H1 (cell line): ENCODE results near the gene PGLYRP1.

Source experiments
- CEBPB ChIP-seq: IDR thresholded peaks from 2 replicates; pipeline ENCODE4 v1.6.1; 2012; ENCODE audit warnings: low read depth, low read length
- JUN ChIP-seq: IDR thresholded peaks from 2 replicates; pipeline ENCODE4 v1.6.1; 2011; ENCODE audit warnings: low read depth, mild to moderate bottlenecking, improper control_type of control experiment, low read length
- NRF1 ChIP-seq: IDR thresholded peaks from 2 replicates; pipeline ENCODE4 v1.6.1; 2011; ENCODE audit warnings: mild to moderate bottlenecking, low read depth, low read length, improper control_type of control experiment
- POLR2A ChIP-seq, 2 experiments: IDR thresholded peaks; 1 replicate in 1 of 2; 2 replicates in 1 of 2; pipeline ENCODE4 v1.6.1; 2011; ENCODE audit warnings: low read depth in 2 of 2, low read length in 2 of 2, mild to moderate bottlenecking in 2 of 2; ENCODE audit errors: control extremely low read depth in 1 of 2
- TAF7 ChIP-seq: optimal IDR thresholded peaks from 2 replicates; pipeline ENCODE3; 2011; ENCODE audit warnings: low read depth, mild to moderate bottlenecking, inconsistent platforms, low read length, moderate library complexity, borderline replicate concordance
- TF ChIP-seq, protein P1 (sequence below), 3 experiments: IDR thresholded peaks; 1 replicate in 2 of 3; 2 replicates in 1 of 3; pipeline versions ENCODE4 v1.5.1 to v1.6.1; 2011; ENCODE audit warnings: low read length in 3 of 3, mild to moderate bottlenecking in 3 of 3, inconsistent platforms in 2 of 3, low read depth in 1 of 3, moderate library complexity in 1 of 3; ENCODE audit not compliant: insufficient read depth in 1 of 3; ENCODE audit errors: control extremely low read depth in 1 of 3

DNA sequence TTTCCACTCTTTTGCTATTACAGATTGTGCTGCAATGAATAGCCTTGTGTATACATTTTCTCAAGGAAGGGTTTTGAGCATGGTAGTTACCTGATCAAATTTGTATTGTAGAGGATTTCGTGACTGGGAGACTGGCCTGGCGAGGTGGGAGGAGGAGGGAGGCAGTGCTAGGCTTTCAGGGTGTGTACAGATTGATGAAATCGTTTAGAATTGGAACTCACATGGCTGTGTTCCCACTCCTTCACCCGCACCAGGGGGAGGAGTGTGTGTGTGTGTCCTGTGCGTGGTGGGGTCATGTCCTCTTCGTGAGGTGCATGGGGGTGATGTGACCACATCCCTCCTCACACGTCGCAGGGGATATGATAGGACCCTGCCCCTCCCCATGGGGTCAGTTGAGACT lies 8.3 kb downstream of the PGLYRP1 start:
- TF ChIP-seq TAF7 (no peak), NRF1 (no peak), CEBPB (no peak), POLR2A (IDR thresholded peaks at IDR 0.05; ENCODE audit: control extremely low read depth in 1 of 2, low read depth in 2 of 2, low read length in 2 of 2) (no peak), JUN (no peak)
- TF ChIP-seq, protein P1, sequence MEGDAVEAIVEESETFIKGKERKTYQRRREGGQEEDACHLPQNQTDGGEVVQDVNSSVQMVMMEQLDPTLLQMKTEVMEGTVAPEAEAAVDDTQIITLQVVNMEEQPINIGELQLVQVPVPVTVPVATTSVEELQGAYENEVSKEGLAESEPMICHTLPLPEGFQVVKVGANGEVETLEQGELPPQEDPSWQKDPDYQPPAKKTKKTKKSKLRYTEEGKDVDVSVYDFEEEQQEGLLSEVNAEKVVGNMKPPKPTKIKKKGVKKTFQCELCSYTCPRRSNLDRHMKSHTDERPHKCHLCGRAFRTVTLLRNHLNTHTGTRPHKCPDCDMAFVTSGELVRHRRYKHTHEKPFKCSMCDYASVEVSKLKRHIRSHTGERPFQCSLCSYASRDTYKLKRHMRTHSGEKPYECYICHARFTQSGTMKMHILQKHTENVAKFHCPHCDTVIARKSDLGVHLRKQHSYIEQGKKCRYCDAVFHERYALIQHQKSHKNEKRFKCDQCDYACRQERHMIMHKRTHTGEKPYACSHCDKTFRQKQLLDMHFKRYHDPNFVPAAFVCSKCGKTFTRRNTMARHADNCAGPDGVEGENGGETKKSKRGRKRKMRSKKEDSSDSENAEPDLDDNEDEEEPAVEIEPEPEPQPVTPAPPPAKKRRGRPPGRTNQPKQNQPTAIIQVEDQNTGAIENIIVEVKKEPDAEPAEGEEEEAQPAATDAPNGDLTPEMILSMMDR (IDR thresholded peaks at IDR 0.05; ENCODE audit: control extremely low read depth in 1 of 3, insufficient read depth in 1 of 3, low read depth in 1 of 3, low read length in 3 of 3): no peak
